Caco-2 (cell line): ENCODE measurements around the gene RASSF4. TPM values are rescaled to one million over a fixed set of nuclear protein-coding genes. Genes with fewer than 3 reads are reported as not detected.

Source experiments
- BruUV-seq: library from RNA; stranded (reverse); fragments of 400-500 nt; replicated peaks from 2 replicates; lab custom pipeline; 2021; lab: Mats Ljungman, UMichigan
- CTCF ChIA-PET: fragments of 300-600 bp; sonication (Branson Sonifier 250); formaldehyde crosslinking; loops from one replicate; lab custom pipeline; 2022; ENCODE audit warnings: antibody characterized with exemption; lab: Charles Lee
- POLR2A ChIA-PET: fragments of 300-600 bp; sonication (Branson Sonifier 250); formaldehyde crosslinking; loops from one replicate; lab custom pipeline; 2022; ENCODE audit warnings: antibody characterized with exemption; lab: Charles Lee
- DNase-seq, 2 experiments: peaks; one replicate each; pipeline versions ENCODE4 v3.0.0 to v3.0.0-alpha.2; 2020 to 2022
- H3K27me3 ChIP-seq: replicated peaks from 2 replicates; pipeline ENCODE4 v1.6.0; 2011; ENCODE audit warnings: low read length; ENCODE audit not compliant: control insufficient read depth, insufficient read depth
- H3K36me3 ChIP-seq: 2 replicates; pipeline ENCODE4 v1.5.1; 2011; ENCODE audit warnings: low read length; ENCODE audit not compliant: control insufficient read depth, insufficient read depth
- H3K4me1 ChIP-seq: fragments of 250-450 bp; sonication (Bioruptor Pico); 2 replicates; pipeline ENCODE4 v1.5.1; 2020; ENCODE audit warnings: mild to moderate bottlenecking
- H3K4me3 ChIP-seq: 2 replicates; pipeline ENCODE4 v1.5.1; 2011; ENCODE audit warnings: low read depth, mild to moderate bottlenecking, control low read depth, low read length
- H3K9me3 ChIP-seq: fragments of 250-450 bp; sonication (Bioruptor Pico); 2 replicates; pipeline ENCODE4 v1.5.1; 2020; ENCODE audit warnings: mild to moderate bottlenecking, moderate library complexity
- H3K27ac Mint-ChIP-seq: one replicate; pipeline ENCODE4 v1.8.0; 2022; ENCODE audit warnings: mixed read lengths; ENCODE audit not compliant: unreplicated experiment
- H3K27me3 Mint-ChIP-seq: one replicate; pipeline ENCODE4 v1.8.0; 2022; ENCODE audit warnings: mixed read lengths; ENCODE audit not compliant: insufficient read depth, unreplicated experiment
- H3K36me3 Mint-ChIP-seq: one replicate; pipeline ENCODE4 v1.8.0; 2022; ENCODE audit warnings: mild to moderate bottlenecking, mixed read lengths; ENCODE audit not compliant: insufficient read depth, unreplicated experiment
- H3K4me1 Mint-ChIP-seq: one replicate; pipeline ENCODE4 v1.8.0; 2022; ENCODE audit warnings: low read depth, mixed read lengths; ENCODE audit not compliant: unreplicated experiment
- H3K4me3 Mint-ChIP-seq: one replicate; pipeline ENCODE4 v1.8.0; 2022; ENCODE audit warnings: mild to moderate bottlenecking, moderate library complexity, mixed read lengths; ENCODE audit not compliant: unreplicated experiment
- H3K9me3 Mint-ChIP-seq: one replicate; pipeline ENCODE4 v1.8.0; 2022; ENCODE audit warnings: mixed read lengths; ENCODE audit not compliant: unreplicated experiment
- CTCF ChIP-seq, 2 experiments: fragments of 200-600 bp in 1 of 2; IDR thresholded peaks; 1 replicate in 1 of 2; 2 replicates in 1 of 2; pipeline versions ENCODE4 v1.5.1 to v1.8.0; 2011 to 2022; ENCODE audit warnings: antibody characterized with exemption in 1 of 2, control low read depth in 1 of 2, inconsistent platforms in 1 of 2, low read depth in 1 of 2, low read length in 1 of 2, mild to moderate bottlenecking in 1 of 2, moderate library complexity in 1 of 2; ENCODE audit not compliant: insufficient read depth in 1 of 2, severe bottlenecking in 1 of 2, unreplicated experiment in 1 of 2
- intact Hi-C: fragments of 100-400 bp; cut with micrococcal nuclease; formaldehyde crosslinking; loops from one replicate; pipeline ENCODE4 v1.10.0; 2022; ENCODE audit not compliant: unreplicated experiment
- total RNA-seq: library from RNA; stranded (reverse); gene quantifications from 2 replicates; pipeline ENCODE4 v1.2.3, GENCODE V29; 2022

RASSF4 gene
- total RNA-seq, 1 experiment from 2014 or later: 55.6 TPM

GRCh38 chr10:44947371-44948152 is 12.0 kb upstream of the RASSF4 start:
- intact Hi-C loops: no loop called here
- no peaks in the 10 kb centered on the region for H3K27me3 Mint-ChIP-seq

GRCh38 chr10:44948642-44949041 is 11.0 kb upstream of the RASSF4 start:
- Mint-ChIP-seq H3K9me3 (peaks cover 27% of the 10 kb centered on the region), H3K4me1 (peaks cover 42% of the 10 kb centered on the region), H3K27ac (no peak overlapping the region), H3K36me3 (peaks cover 11% of the 10 kb centered on the region), H3K4me3 (no peak overlapping the region), H3K27me3 (no peaks in the 10 kb centered on the region)
- ChIA-PET POLR2A (no interaction called here), CTCF (interaction anchor here (2.4 kb wide), 1 partner anchor 16 kb away, joined by 7 read pairs; no protein-coding TSS in a partner anchor)
- H3K4me1 ChIP-seq: peaks cover 49% of the 10 kb centered on the region
- TF ChIP-seq CTCF (IDR thresholded peaks at IDR 0.05; ENCODE audit: insufficient read depth in 1 of 2, low read depth in 1 of 2, low read length in 1 of 2, severe bottlenecking in 1 of 2, unreplicated experiment in 1 of 2): no peak
- no TSS peak for BruUV-seq
- intact Hi-C loops: no loop called here
- no peak overlapping the region for H3K4me3 ChIP-seq
- no peak for DNase-seq
- 0 out of 2 replicates have a peak, but pooled peaks cover 4% of the 10 kb centered on the region for H3K36me3 ChIP-seq
- no peaks in the 10 kb centered on the region for H3K27me3 ChIP-seq
- peaks cover 10% of the 10 kb centered on the region; the same call in 1 of the 2 replicates for H3K9me3 ChIP-seq

More at GRCh38 chr10:44947371-44948152, 12.0 kb upstream of the RASSF4 start:
- BruUV-seq: no TSS peak
- no peak overlapping the region for H3K27ac Mint-ChIP-seq
- no peak for TF ChIP-seq CTCF (IDR thresholded peaks at IDR 0.05; ENCODE audit: insufficient read depth in 1 of 2, low read depth in 1 of 2, low read length in 1 of 2, severe bottlenecking in 1 of 2, unreplicated experiment in 1 of 2)
- H3K4me1 Mint-ChIP-seq: peaks cover 31% of the 10 kb centered on the region
- peaks cover 34% of the 10 kb centered on the region for H3K9me3 Mint-ChIP-seq
- H3K36me3 Mint-ChIP-seq: peaks cover 11% of the 10 kb centered on the region
- Histone ChIP-seq H3K4me1 (peaks cover 38% of the 10 kb centered on the region), H3K9me3 (peaks cover 13% of the 10 kb centered on the region), H3K27me3 (no peaks in the 10 kb centered on the region), H3K36me3 (0 out of 2 replicates have a peak, but pooled peaks cover 4% of the 10 kb centered on the region), H3K4me3 (no peak overlapping the region)
- no peak overlapping the region for H3K4me3 Mint-ChIP-seq
- no peak for DNase-seq
- ChIA-PET POLR2A (interaction anchor here (0.5 to 0.7 kb wide), 3 partner anchors 31 to 1539 kb away, joined by 3 to 5 read pairs (median 3); partner anchors contain the start of genes DEPP1 and HNRNPF), CTCF (interaction anchor here (1.1 to 1.5 kb wide), 2 partner anchors 31 to 43 kb away, joined by 4 read pairs; partner anchors contain the start of gene DEPP1)

GRCh38 chr10:44949127-44949802 is 10.3 kb upstream of the RASSF4 start:
- intact Hi-C loops: no loop called here
- no peaks in the 10 kb centered on the region for H3K27me3 Mint-ChIP-seq
- Histone ChIP-seq H3K4me1 (peaks cover 54% of the 10 kb centered on the region), H3K4me3 (no peak overlapping the region), H3K27me3 (no peaks in the 10 kb centered on the region), H3K9me3 (peaks cover 5% of the 10 kb centered on the region; the same call in 1 of the 2 replicates), H3K36me3 (0 out of 2 replicates have a peak, but pooled peaks cover 4% of the 10 kb centered on the region)
- peaks cover 43% of the 10 kb centered on the region for H3K4me1 Mint-ChIP-seq
- peak in 1 of 2 experiments; percentile 9 for TF ChIP-seq CTCF (IDR thresholded peaks at IDR 0.05; ENCODE audit: insufficient read depth in 1 of 2, low read depth in 1 of 2, low read length in 1 of 2, severe bottlenecking in 1 of 2, unreplicated experiment in 1 of 2)
- H3K4me3 Mint-ChIP-seq: no peak overlapping the region
- no peak overlapping the region for H3K27ac Mint-ChIP-seq
- peaks cover 11% of the 10 kb centered on the region for H3K36me3 Mint-ChIP-seq
- H3K9me3 Mint-ChIP-seq: peaks cover 21% of the 10 kb centered on the region
- no peak for DNase-seq
- BruUV-seq: no TSS peak
- CTCF ChIA-PET: interaction anchor here (1.5 to 2.4 kb wide), 2 partner anchors 16 to 41 kb away, joined by 3 to 7 read pairs; no protein-coding TSS in a partner anchor
- POLR2A ChIA-PET: no interaction called here
